Myocyte (in vitro differentiated cells): ENCODE measurements around the gene RNF208. TPM values are rescaled to one million over a fixed set of nuclear protein-coding genes. Genes with fewer than 3 reads are reported as not detected.
"Not testable (repeated sequence)": the region's sequence is repeated elsewhere in the genome, so short reads cannot be mapped to it uniquely, and the experiment has no call there.

Experiments
- DNase-seq: peaks from one replicate; pipeline ENCODE4 v3.0.0-alpha.2; 2012; ENCODE audit warnings: low read depth
- total RNA-seq: library from RNA; depleted of rRNA; stranded (reverse); fragments of >200 nt; gene quantifications from 2 replicates; pipeline ENCODE4 v1.2.3, GENCODE V29; 2014

RNF208 gene
- total RNA-seq, 1 donor from 2014 or later: 0.21 TPM

GRCh38 chr9:137253717-137254623 is 31.9 kb upstream of the RNF208 start:
- peak; percentile 62 for DNase-seq

- no peak for DNase-seq
Observed at GRCh38 chr9:137252555-137253506, 30.8 kb upstream of the RNF208 start.

GRCh38 chr9:137251490-137252268 is 29.6 kb upstream of the RNF208 start:
- no peak for DNase-seq

GRCh38 chr9:137251194-137251461 is 29.1 kb upstream of the RNF208 start, which contains the start of gene STPG3:
STPG3 (plus strand) TSS chr9:137251286; CDS start chr9:137251287, 1 bp downstream.
- no peak for DNase-seq

GRCh38 chr9:137250329-137251193 is 28.5 kb upstream of the RNF208 start:
- no peak for DNase-seq

GRCh38 chr9:137247916-137248175 is 25.8 kb upstream of the RNF208 start:
- DNase-seq: no peak

- no peak for DNase-seq
Observed at GRCh38 chr9:137247135-137247915, 25.3 kb upstream of the RNF208 start.

GRCh38 chr9:137245450-137246421 is 23.7 kb upstream of the RNF208 start:
- no peak for DNase-seq

GRCh38 chr9:137244486-137245449 is 22.7 kb upstream of the RNF208 start:
- DNase-seq: no peak

- no peak for DNase-seq
Observed at GRCh38 chr9:137243626-137244485, 21.8 kb upstream of the RNF208 start.

- not testable (repeated sequence) for DNase-seq
Observed at GRCh38 chr9:137243266-137243625, 21.2 kb upstream of the RNF208 start.

- DNase-seq: no peak
Observed at GRCh38 chr9:137242269-137243203, 20.5 kb upstream of the RNF208 start.

GRCh38 chr9:137241490-137242268 is 19.6 kb upstream of the RNF208 start:
- DNase-seq: peak; percentile 50

- peak; percentile 100 for DNase-seq
Observed at GRCh38 chr9:137240841-137241489, 18.9 kb upstream of the RNF208 start, which contains the start of gene TUBB4B. TUBB4B (plus strand) TSS chr9:137241287; CDS start chr9:137241361, 74 bp downstream.
